PFSK-1 (cell line): ENCODE data around the gene TBCD.

ENCODE experiments used
- FOXP2 ChIP-seq: optimal IDR thresholded peaks from 2 replicates; pipeline ENCODE3; 2011; ENCODE audit warnings: borderline replicate concordance, control low read depth, inconsistent platforms; ENCODE audit not compliant: insufficient read depth; ENCODE audit errors: extremely low read length, extremely low read depth
- POLR2AphosphoS5 ChIP-seq: IDR thresholded peaks from 2 replicates; pipeline ENCODE4 v1.6.1; 2012; ENCODE audit warnings: low read depth, mild to moderate bottlenecking, control low read depth, low read length, moderate library complexity
- REST ChIP-seq, 2 experiments: IDR thresholded peaks; 2 replicates each; pipeline versions ENCODE4 v1.6.1 to v1.8.0; 2011 to 2012; ENCODE audit warnings: low read depth in 2 of 2, low read length in 2 of 2, control low read depth in 1 of 2, inconsistent platforms in 1 of 2, mild to moderate bottlenecking in 1 of 2, moderate library complexity in 1 of 2; ENCODE audit not compliant: insufficient read depth in 1 of 2
- SIN3A ChIP-seq: IDR thresholded peaks from 2 replicates; pipeline ENCODE4 v1.6.1; 2012; ENCODE audit warnings: mild to moderate bottlenecking, low read length, moderate library complexity, borderline replicate concordance; ENCODE audit not compliant: insufficient read depth
- TAF1 ChIP-seq: IDR thresholded peaks from 2 replicates; pipeline ENCODE4 v1.6.1; 2012; ENCODE audit warnings: low read length, control low read depth, borderline replicate concordance; ENCODE audit not compliant: insufficient read depth

Gene TBCD

DNA sequence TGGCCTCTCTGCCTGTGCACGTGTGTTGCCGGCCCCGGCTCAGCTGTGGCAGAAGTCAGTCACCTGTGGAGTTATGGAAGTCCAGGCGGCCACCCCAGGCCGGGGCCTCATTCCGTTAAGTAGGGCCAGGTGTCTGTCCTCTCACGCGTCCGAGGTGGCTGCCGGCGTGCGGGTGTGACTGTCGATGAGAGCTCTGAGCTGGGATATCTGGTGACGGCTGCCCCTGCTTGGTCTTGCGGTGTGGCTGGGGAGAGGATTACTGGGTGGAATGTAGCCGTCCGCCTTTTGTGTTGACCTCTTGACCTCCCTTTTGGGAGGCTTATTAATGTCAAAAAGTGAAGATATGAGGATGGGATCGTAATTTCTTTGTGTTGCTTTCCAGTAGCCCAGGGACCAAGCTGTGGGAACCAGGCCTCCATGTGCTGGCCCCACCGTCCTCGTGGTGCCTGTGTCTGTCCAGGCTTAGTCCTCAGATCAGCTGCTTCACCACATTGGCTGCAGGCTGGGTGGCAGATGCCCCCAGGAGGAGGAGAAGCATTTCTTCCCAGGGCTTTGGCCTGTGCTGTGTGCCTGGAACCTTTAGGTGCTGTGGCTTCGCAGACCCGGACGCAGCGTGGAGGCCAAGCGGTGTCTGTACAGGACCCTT lies 111.0 kb downstream of the TBCD start:
- TF ChIP-seq FOXP2 (no peak), SIN3A (no peak), POLR2AphosphoS5 (no peak)

GRCh38 chr17:82863383-82863940 lies 111.6 kb downstream of the TBCD start:
- TF ChIP-seq REST (IDR thresholded peaks at IDR 0.05; ENCODE audit: insufficient read depth in 1 of 2, low read depth in 2 of 2, low read length in 2 of 2) = no peak
- no peak for TF ChIP-seq TAF1
- TF ChIP-seq SIN3A = no peak
- TF ChIP-seq POLR2AphosphoS5 = no peak
- no peak for TF ChIP-seq FOXP2

- TF ChIP-seq SIN3A (no peak), TAF1 (no peak), POLR2AphosphoS5 (no peak), REST (IDR thresholded peaks at IDR 0.05; ENCODE audit: insufficient read depth in 1 of 2, low read depth in 2 of 2, low read length in 2 of 2) (no peak), FOXP2 (no peak)
Measured at GRCh38 chr17:82863941-82864712, 112.3 kb downstream of the TBCD start.

- TF ChIP-seq SIN3A = no peak
- TF ChIP-seq TAF1 = no peak
- TF ChIP-seq FOXP2 = no peak
- TF ChIP-seq POLR2AphosphoS5 = no peak
- no peak for TF ChIP-seq REST (IDR thresholded peaks at IDR 0.05; ENCODE audit: insufficient read depth in 1 of 2, low read depth in 2 of 2, low read length in 2 of 2)
Measured at GRCh38 chr17:82864713-82865248, 112.9 kb downstream of the TBCD start.

DNA sequence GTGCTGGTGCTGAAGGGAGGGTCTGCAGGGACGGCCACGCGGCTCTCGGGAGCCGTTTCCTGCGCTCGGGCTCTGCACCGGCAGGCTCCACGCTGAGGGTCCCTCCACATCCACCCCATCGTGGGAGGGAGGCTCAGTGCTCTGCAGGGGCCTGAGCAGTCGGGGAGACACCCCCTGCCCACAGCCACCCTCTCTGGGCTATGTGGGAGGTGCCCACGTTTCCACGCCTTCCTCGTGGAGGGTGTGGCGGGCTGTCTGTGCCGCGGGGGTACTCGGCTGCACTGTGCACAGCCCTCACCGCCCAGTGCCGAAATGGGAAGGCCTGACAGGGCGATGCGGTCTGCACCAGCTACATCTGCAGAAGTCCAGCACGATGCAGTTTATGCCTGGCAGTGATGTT lies 113.4 kb downstream of the TBCD start:
- TF ChIP-seq FOXP2 (no peak), REST (IDR thresholded peaks at IDR 0.05; ENCODE audit: insufficient read depth in 1 of 2, low read depth in 2 of 2, low read length in 2 of 2) (no peak), SIN3A (no peak), POLR2AphosphoS5 (no peak), TAF1 (no peak)
